ENCODE measurements around the gene FBXO17.

- no peak for TF ChIP-seq POLR2AphosphoS5 (IDR thresholded peaks at IDR 0.05; ENCODE audit: low read depth, low read length)
- no peak for TF ChIP-seq TAF1 (IDR thresholded peaks at IDR 0.05; ENCODE audit: borderline replicate concordance, insufficient read depth, low read length)
- TF ChIP-seq REST (IDR thresholded peaks at IDR 0.05; ENCODE audit: insufficient read depth in 1 of 2, low read depth in 2 of 2, low read length in 2 of 2): no peak
Observed at GRCh38 chr19:38977445-38978325, 2.1 kb upstream of the FBXO17 start.

Data from PFSK-1 (cell line).